ENCODE results near the gene DGKA. TPM values are rescaled to one million over a fixed set of nuclear protein-coding genes. Genes with fewer than 3 reads are reported as not detected.
A peak's percentile ranks its signal among the peaks of the same experiment; 100 is the strongest.

DGKA gene
- total RNA-seq, 1 donor from 2014 or later: 140 TPM

DNA sequence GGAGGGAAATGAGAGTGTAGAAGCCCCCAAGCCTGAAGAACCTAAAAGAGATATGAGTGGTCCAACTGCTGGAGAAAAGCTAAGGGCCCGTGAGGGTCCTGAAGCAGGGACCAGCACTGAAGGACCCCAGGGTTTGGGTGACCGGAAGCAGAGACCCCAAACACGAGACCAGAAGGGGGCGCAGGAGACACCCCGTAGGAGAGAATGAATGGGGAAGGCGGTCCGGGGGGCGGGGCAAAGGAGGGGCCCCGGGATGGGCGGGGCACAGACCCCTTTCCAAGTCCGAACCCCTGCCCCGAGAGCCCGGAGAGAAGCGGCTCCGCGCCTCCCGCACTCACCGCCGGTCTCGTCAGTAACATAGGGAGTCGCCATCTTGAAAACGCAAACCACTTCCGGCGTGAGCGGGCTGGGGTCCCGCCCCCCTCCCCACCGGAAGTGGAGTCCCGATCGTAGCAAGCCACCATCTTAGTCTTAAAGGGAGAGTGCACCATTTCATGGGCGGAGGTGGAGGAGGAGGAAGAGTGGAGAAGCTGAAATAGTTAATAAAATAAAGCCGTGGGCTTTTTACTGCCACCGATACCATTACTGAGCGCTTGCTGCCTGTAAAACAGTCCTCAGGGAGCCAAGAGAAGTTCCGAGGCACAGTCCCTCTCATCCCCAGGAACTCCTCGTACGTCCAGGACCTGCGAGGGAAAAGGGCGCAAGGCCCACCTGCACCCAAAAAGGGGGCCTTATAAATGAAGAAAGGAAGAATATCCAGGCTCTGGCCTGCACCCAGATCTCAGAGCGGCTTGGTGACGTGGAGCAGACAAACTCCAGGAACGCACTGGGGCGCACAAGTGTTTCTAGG is 4.0 kb upstream of the DGKA start:
- H3K4me1 ChIP-seq: peaks cover 48% of the 10 kb centered on the region
- H3K9me3 ChIP-seq: no peaks in the 10 kb centered on the region
- peak in 1 of 2 donors; percentile 95 for DNase-seq (ENCODE audit: extremely low spot score in 2 of 2)
- peak overlapping the region; percentile 94 for H3K27ac ChIP-seq
- peak; percentile 77 to 82 for TF ChIP-seq POLR2AphosphoS5 (IDR thresholded peaks at IDR 0.05; ENCODE audit: insufficient read depth in 1 of 2, low read depth in 1 of 2)
- TF ChIP-seq, protein P1, sequence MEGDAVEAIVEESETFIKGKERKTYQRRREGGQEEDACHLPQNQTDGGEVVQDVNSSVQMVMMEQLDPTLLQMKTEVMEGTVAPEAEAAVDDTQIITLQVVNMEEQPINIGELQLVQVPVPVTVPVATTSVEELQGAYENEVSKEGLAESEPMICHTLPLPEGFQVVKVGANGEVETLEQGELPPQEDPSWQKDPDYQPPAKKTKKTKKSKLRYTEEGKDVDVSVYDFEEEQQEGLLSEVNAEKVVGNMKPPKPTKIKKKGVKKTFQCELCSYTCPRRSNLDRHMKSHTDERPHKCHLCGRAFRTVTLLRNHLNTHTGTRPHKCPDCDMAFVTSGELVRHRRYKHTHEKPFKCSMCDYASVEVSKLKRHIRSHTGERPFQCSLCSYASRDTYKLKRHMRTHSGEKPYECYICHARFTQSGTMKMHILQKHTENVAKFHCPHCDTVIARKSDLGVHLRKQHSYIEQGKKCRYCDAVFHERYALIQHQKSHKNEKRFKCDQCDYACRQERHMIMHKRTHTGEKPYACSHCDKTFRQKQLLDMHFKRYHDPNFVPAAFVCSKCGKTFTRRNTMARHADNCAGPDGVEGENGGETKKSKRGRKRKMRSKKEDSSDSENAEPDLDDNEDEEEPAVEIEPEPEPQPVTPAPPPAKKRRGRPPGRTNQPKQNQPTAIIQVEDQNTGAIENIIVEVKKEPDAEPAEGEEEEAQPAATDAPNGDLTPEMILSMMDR (IDR thresholded peaks at IDR 0.05): peak; percentile 43 to 96 (median 73)
- peak in 1 of 2 donors; percentile 40 for TF ChIP-seq POLR2A (IDR thresholded peaks at IDR 0.05)
- no peaks in the 10 kb centered on the region for H3K27me3 ChIP-seq
- H3K4me3 ChIP-seq: peak overlapping the region; percentile 69 to 87
- no peaks in the 10 kb centered on the region for H3K36me3 ChIP-seq
- intact Hi-C loops (cut with DNase I): no loop called here

GRCh38 chr12:55927588-55928502 is 3.1 kb upstream of the DGKA start, which contains the start of gene PYM1:
PYM1 (minus strand) TSS chr12:55927894; CDS start chr12:55927761, 133 bp downstream.
- peak in 1 of 2 donors; percentile 94 for DNase-seq (ENCODE audit: extremely low spot score in 2 of 2)
- H3K27me3 ChIP-seq: no peaks in the 10 kb centered on the region
- peak within 1 kb of the TSS; percentile 94 for H3K27ac ChIP-seq
- H3K9me3 ChIP-seq: no peaks in the 10 kb centered on the region
- TF ChIP-seq, protein P1 (IDR thresholded peaks at IDR 0.05): no peak
- TF ChIP-seq POLR2AphosphoS5 (IDR thresholded peaks at IDR 0.05; ENCODE audit: insufficient read depth in 1 of 2, low read depth in 1 of 2): peak; percentile 32 to 64
- no peaks in the 10 kb centered on the region for H3K36me3 ChIP-seq
- peak within 1 kb of the TSS; percentile 69 to 87 for H3K4me3 ChIP-seq
- H3K4me1 ChIP-seq: peaks cover 56% of the 10 kb centered on the region
- intact Hi-C loops (cut with DNase I): no loop called here

DNA sequence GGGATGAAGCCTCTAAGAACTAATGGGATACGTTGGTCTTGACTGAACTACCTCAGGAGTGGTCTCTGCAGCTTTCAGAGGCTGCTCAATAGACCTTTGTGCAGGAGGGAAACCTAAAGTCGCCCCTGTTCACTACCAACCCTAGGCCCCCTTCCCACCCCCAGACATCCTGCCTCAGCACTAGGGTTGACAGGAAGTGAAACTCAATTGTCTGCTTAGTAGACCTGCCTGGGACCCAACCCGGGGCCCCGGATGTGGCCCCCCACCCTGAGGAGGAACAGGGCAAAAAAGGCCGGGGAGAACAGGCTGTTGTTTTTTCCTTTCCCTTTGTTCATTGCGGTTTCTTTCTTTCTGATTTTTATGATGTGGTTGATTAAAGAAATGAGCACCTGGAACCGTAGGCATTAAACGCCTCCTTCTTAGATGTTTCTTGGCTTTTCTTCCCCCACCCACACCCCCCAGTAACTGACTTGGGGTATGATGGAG is 1.6 kb upstream of the DGKA start:
- no peaks in the 10 kb centered on the region for H3K27me3 ChIP-seq
- TF ChIP-seq POLR2AphosphoS5 (IDR thresholded peaks at IDR 0.05; ENCODE audit: insufficient read depth in 1 of 2, low read depth in 1 of 2) (no peak), POLR2A (IDR thresholded peaks at IDR 0.05) (no peak)
- TF ChIP-seq, protein P1 (IDR thresholded peaks at IDR 0.05): no peak
- intact Hi-C loops (cut with DNase I): no loop called here
- H3K4me1 ChIP-seq: peaks cover 71% of the 10 kb centered on the region
- peak overlapping the region; percentile 94 for H3K27ac ChIP-seq
- H3K4me3 ChIP-seq: no peak overlapping the region
- DNase-seq (ENCODE audit: extremely low spot score in 2 of 2): no peak
- H3K36me3 ChIP-seq: no peaks in the 10 kb centered on the region
- no peaks in the 10 kb centered on the region for H3K9me3 ChIP-seq

DNA sequence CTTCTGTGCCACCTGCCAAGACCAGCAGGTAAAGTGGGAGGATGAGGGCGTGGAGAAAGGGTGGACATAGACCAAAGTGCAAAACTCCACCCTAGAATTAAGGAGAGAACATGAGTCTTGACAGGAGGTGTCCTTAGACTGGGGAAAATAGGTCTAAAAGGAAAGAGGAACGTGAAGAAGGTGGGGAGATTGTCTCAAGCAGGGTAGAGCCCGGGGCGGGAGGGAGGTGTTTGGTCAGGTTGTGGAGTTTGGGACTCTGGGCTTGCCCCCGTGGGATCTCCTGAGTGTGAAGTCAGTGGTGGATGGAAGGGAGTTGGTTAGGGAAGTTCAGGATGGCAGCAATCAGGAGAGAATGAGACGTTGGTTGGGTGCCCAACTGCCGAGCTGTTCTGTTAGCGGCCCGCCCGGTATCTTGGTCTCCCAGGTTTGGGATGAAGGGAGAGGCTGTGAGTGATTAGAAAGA is 386 bp downstream of the DGKA start:
- DNase-seq (ENCODE audit: extremely low spot score in 2 of 2): no peak
- Histone ChIP-seq H3K36me3 (no peaks in the 10 kb centered on the region), H3K27ac (peak overlapping the region; percentile 94), H3K27me3 (no peaks in the 10 kb centered on the region), H3K9me3 (no peaks in the 10 kb centered on the region), H3K4me1 (peaks cover 78% of the 10 kb centered on the region), H3K4me3 (peak overlapping the region; percentile 59 to 92)
- intact Hi-C loops (cut with DNase I): loop anchor here (5.0 kb wide), 2 partner anchors 104 to 204 kb away; partner anchors contain the start of genes CD63 and DNAJC14
- TF ChIP-seq, protein P1 (IDR thresholded peaks at IDR 0.05): no peak
- TF ChIP-seq POLR2A (IDR thresholded peaks at IDR 0.05) (no peak), POLR2AphosphoS5 (IDR thresholded peaks at IDR 0.05; ENCODE audit: insufficient read depth in 1 of 2, low read depth in 1 of 2) (no peak)
